Heart left ventricle (tissue), 13 donors: ENCODE measurements around the gene OLFML2A.

Source experiments
- CTCF ChIP-seq, 12 donors: fragments of 200-600 bp; sonication (generic) in 4 of 12; IDR thresholded peaks; one replicate each; pipeline versions ENCODE4 v1.5.0 to v1.8.0; 2018 to 2022; ENCODE audit warnings: antibody characterized with exemption in 12 of 12, mild to moderate bottlenecking in 5 of 12
- POLR2A ChIP-seq, 2 donors: fragments of 450-650 bp; IDR thresholded peaks; one replicate each; pipeline ENCODE4 v1.6.1; 2017; ENCODE audit warnings: antibody characterized with exemption in 2 of 2, mild to moderate bottlenecking in 2 of 2, moderate library complexity in 2 of 2
- donor health status: ischemic (EF 13 %, LVEDD 7.1; RV severe dilation, severe dysfunction).
- donor health status: DM: no; HTN: yes; CAD: no.
- donor health status: DM: no; HTN: no; CAD: no.
- donor health status: ischemic (EF 25% LVEDD 6.9; RV normal size, moderate dysfunction).
- donor health status: ischemic (EF 25% LVEDD 5.7; RV mildly dilated, moderate dysfunction).
- donor health status: ischemic (EF 35%, LVEDD 5.7; RV mildly dilated, moderate dysfunction).
- donor health status: nonischemic (EF 11% LVEDD 7.7; RV severe dilation, severe dysfunction).
- donor health status: DM: yes; HTN: yes; CAD: no.
- donor health status: PGD.
- donor health status: ischemic (EF 29% LVEDD 5.4; RV normal size, mild dysfunction).
- donor health status: nonischemic (EF 23%, LVEDD 6.1; RV moderate dilation, normal function).

- no peak for TF ChIP-seq CTCF (IDR thresholded peaks at IDR 0.05)
- TF ChIP-seq POLR2A (IDR thresholded peaks at IDR 0.05): no peak
These were observed 33.1 kb upstream of the OLFML2A start for GRCh38 chr9:124743686-124744348.
